ENCODE data around the gene PADI1. TPM values are rescaled to one million over a fixed set of nuclear protein-coding genes. Genes with fewer than 3 reads are reported as not detected.

Gene PADI1
- total RNA-seq, 1 experiment from 2014 or later: 0.24 TPM

- no peak for TF ChIP-seq CTCF (conservative IDR thresholded peaks at IDR 0.05)
- H2BK15ac ChIP-seq (ENCODE audit: low read depth, low read length): no peak overlapping the region
- H3K56ac ChIP-seq (ENCODE audit: insufficient read length, low read depth, low read length): no peak overlapping the region
- H3K23me2 ChIP-seq (ENCODE audit: insufficient read length, low read depth, low read length, poor library complexity, severe bottlenecking): no peaks in the 10 kb centered on the region
- H3K9me3 ChIP-seq (ENCODE audit: control insufficient read depth, low read depth, low read length): peaks cover 29% of the 10 kb centered on the region
- H3K36me3 Mint-ChIP-seq (ENCODE audit: insufficient read depth in 1 of 3, low read depth in 3 of 3): peaks cover 5 to 37% (median 26%) of the 10 kb centered on the region in 3 experiments
- no peaks in the 10 kb centered on the region; the same call in 1 of the 2 replicates for H3K4me1 ChIP-seq (ENCODE audit: insufficient read depth, low read length)
- H3K9me3 Mint-ChIP-seq: peaks cover 52 to 58% of the 10 kb centered on the region in 2 experiments
- no peak overlapping the region for H3K14ac ChIP-seq (ENCODE audit: insufficient read depth, low read length)
- H2BK120ac ChIP-seq (ENCODE audit: low read depth, low read length, poor library complexity, severe bottlenecking): no peak overlapping the region
- H3K27me3 ChIP-seq (ENCODE audit: insufficient read depth, low read length): no peaks in the 10 kb centered on the region
- no peak overlapping the region for H3K9ac ChIP-seq (ENCODE audit: extremely low read depth, insufficient read length, low read length)
- no peak overlapping the region for H3K4me3 Mint-ChIP-seq
- H2AK5ac ChIP-seq (ENCODE audit: insufficient read length, low read length): no peak overlapping the region
- H3K4ac ChIP-seq (ENCODE audit: low read depth, low read length): no peak overlapping the region
- DNase-seq: peak; percentile 10
- no peak overlapping the region for H4K91ac ChIP-seq (ENCODE audit: insufficient read length, low read depth, low read length)
- H2AFZ ChIP-seq (ENCODE audit: low read length): no peak overlapping the region
- no peak overlapping the region for H3K27ac ChIP-seq (ENCODE audit: insufficient read length, low read depth, low read length)
- no peaks in the 10 kb centered on the region for H3K79me2 ChIP-seq (ENCODE audit: insufficient read depth, low read length)
- H3T11ph ChIP-seq (ENCODE audit: low read length): no peak overlapping the region
- no CpG with 5 or more reads among the region's 2 CpGs for WGBS (ENCODE audit: extremely low coverage, insufficient read length, low lambda C conversion rate)
- no peak overlapping the region for H2BK20ac ChIP-seq (ENCODE audit: low read depth, low read length, poor library complexity, severe bottlenecking)
- H4K8ac ChIP-seq (replicated peaks; ENCODE audit: insufficient read length, low read depth, low read length): no peak overlapping the region
- H4K5ac ChIP-seq (ENCODE audit: insufficient read length, low read depth, low read length): no peak overlapping the region
- H3K27ac Mint-ChIP-seq: no peak overlapping the region
- H3K27me3 Mint-ChIP-seq (ENCODE audit: low read depth): peaks cover 11% of the 10 kb centered on the region
- no peak overlapping the region for H3K4me2 ChIP-seq (ENCODE audit: insufficient read depth, insufficient read length, low read length)
- no peak overlapping the region for H3K23ac ChIP-seq (ENCODE audit: insufficient read length, low read depth, low read length)
- no peaks in the 10 kb centered on the region for H3K79me1 ChIP-seq (ENCODE audit: insufficient read depth, low read depth, low read length, poor library complexity, severe bottlenecking)
- H3K18ac ChIP-seq (ENCODE audit: insufficient read length, low read depth, low read length): no peak overlapping the region
- no peak overlapping the region for H2BK12ac ChIP-seq (ENCODE audit: insufficient read length, low read depth, low read length)
- H2BK5ac ChIP-seq (ENCODE audit: insufficient read length, low read length): no peak overlapping the region
- H3K4me1 Mint-ChIP-seq: peaks cover 15 to 16% of the 10 kb centered on the region in 2 experiments
- H4K20me1 ChIP-seq (ENCODE audit: control insufficient read depth, insufficient read depth, insufficient read length): no peaks in the 10 kb centered on the region
Measured at GRCh38 chr1:17155257-17155920, 49.5 kb upstream of the PADI1 start.

Data from H9 (cell line).